A673 (cell line): ENCODE data around the gene SORL1-AS1.

Experiments used
- CTCF ChIP-seq: fragments of 300-800, 200-600 bp; sonication (generic); conservative IDR thresholded peaks from 2 replicates; pipeline ENCODE4 v1.5.1; 2017; ENCODE audit warnings: low read depth, mild to moderate bottlenecking, antibody characterized with exemption, low read length, moderate library complexity, mixed read lengths
- EZH2 ChIP-seq: fragments of 200-600 bp; sonication (generic); IDR thresholded peaks from 2 replicates; pipeline ENCODE4 v1.6.1; 2017; ENCODE audit warnings: borderline replicate concordance, low read depth, mild to moderate bottlenecking, mixed read lengths, antibody characterized with exemption, low read length; ENCODE audit not compliant: poor library complexity, severe bottlenecking

- TF ChIP-seq CTCF (no peak), EZH2 (no peak)
These were observed 35.9 kb upstream of the SORL1-AS1 start for GRCh38 chr11:121488641-121489040.
